SK-N-MC (cell line): ENCODE results near the gene POFUT2.

ENCODE experiments used
- EZH2 ChIP-seq: fragments of 200-600 bp; sonication (generic); IDR thresholded peaks from one replicate; pipeline ENCODE4 v1.6.1; 2017; ENCODE audit warnings: antibody characterized with exemption
- FOXP2 ChIP-seq: optimal IDR thresholded peaks from 2 replicates; pipeline ENCODE3; 2011; ENCODE audit warnings: mild to moderate bottlenecking, moderate library complexity; ENCODE audit not compliant: insufficient read depth; ENCODE audit errors: extremely low read length, control extremely low read depth
- POLR2AphosphoS5 ChIP-seq: IDR thresholded peaks from 2 replicates; pipeline ENCODE4 v1.6.1; 2012; ENCODE audit warnings: mild to moderate bottlenecking, low read depth, low read length, borderline replicate concordance

- TF ChIP-seq POLR2AphosphoS5 (no peak), EZH2 (no peak), FOXP2 (no peak)
These were observed 16.2 kb upstream of the POFUT2 start for GRCh38 chr21:45303751-45304475.
